Lung (tissue), 12 donors: Measurements from ENCODE around the gene TMIGD2. TPM values are rescaled to one million over a fixed set of nuclear protein-coding genes. Genes with fewer than 3 reads are reported as not detected.

Experiments
- ATAC-seq: fragments of 200-7000 bp; cut with Tn5 transposase; one replicate; pipeline ENCODE4 v1.9.1; 2020; ENCODE audit warnings: moderate number of reproducible peaks; ENCODE audit not compliant: insufficient read depth, low FRiP score
- DNase-seq, 3 donors: peaks; one replicate each; pipeline ENCODE4 v3.0.0-alpha.2; 2013 to 2017
- H3K27ac ChIP-seq, 2 donors: one replicate each; pipeline ENCODE4 v1.5.1; 2013; ENCODE audit warnings: mild to moderate bottlenecking in 2 of 2, moderate library complexity in 2 of 2, control low read depth in 1 of 2, inconsistent platforms in 1 of 2, low read depth in 1 of 2, low read length in 1 of 2
- H3K27me3 ChIP-seq, 3 donors: one replicate each; pipeline ENCODE4 v1.5.1; 2013; ENCODE audit warnings: low read length in 2 of 3; ENCODE audit not compliant: control insufficient read depth in 3 of 3, insufficient read depth in 3 of 3
- H3K36me3 ChIP-seq, 4 donors: one replicate each; pipeline ENCODE4 v1.5.1; 2013; ENCODE audit warnings: low read length in 4 of 4, mild to moderate bottlenecking in 1 of 4, moderate library complexity in 1 of 4; ENCODE audit not compliant: control insufficient read depth in 4 of 4, insufficient read depth in 4 of 4
- H3K4me1 ChIP-seq, 5 donors: one replicate each; pipeline ENCODE4 v1.5.1; 2013; ENCODE audit warnings: low read length in 5 of 5, mild to moderate bottlenecking in 2 of 5, moderate library complexity in 1 of 5; ENCODE audit not compliant: control insufficient read depth in 5 of 5, insufficient read depth in 5 of 5
- H3K4me3 ChIP-seq: one replicate; pipeline ENCODE4 v1.5.1; 2013; ENCODE audit warnings: mild to moderate bottlenecking, control low read depth, moderate library complexity
- H3K9ac ChIP-seq, 2 donors: one replicate each; pipeline ENCODE4 v1.5.1; 2013; ENCODE audit warnings: low read length in 2 of 2, control low read depth in 1 of 2; ENCODE audit not compliant: insufficient read depth in 1 of 2
- H3K9me3 ChIP-seq, 4 donors: one replicate each; pipeline ENCODE4 v1.5.1; 2013; ENCODE audit warnings: low read length in 3 of 4, mild to moderate bottlenecking in 1 of 4, moderate library complexity in 1 of 4; ENCODE audit not compliant: control insufficient read depth in 4 of 4, insufficient read depth in 3 of 4
- CTCF ChIP-seq: IDR thresholded peaks from 2 replicates; pipeline ENCODE4 v1.5.1; 2012; ENCODE audit warnings: mild to moderate bottlenecking; ENCODE audit errors: control extremely low read depth, extremely low read depth
- WGBS, 2 donors: extraction: QIAGEN DNeasy Blood & Tissue Kit; methylation state at CpG; one replicate each; pipeline ENCODE4 v1.1.7; 2013; 5-methylcytosine and 5-hydroxymethylcytosine counted together
- polyA plus RNA-seq, 2 donors: library from polyadenylated mRNA; stranded (reverse); fragments of 200-250 nt; gene quantifications; one replicate each; pipeline ENCODE4 v1.2.1, GENCODE V29; 2013
- total RNA-seq, 2 donors: library from RNA; depleted of rRNA in 1 of 2; stranded (reverse); fragments of >200 nt in 1 of 2; gene quantifications; one replicate each; pipeline ENCODE4 v1.2.1, GENCODE V29; 2014 to 2021
- donor health status: control.
- donor health status: control.
- donor health status: Bipolar disorder and iron deficiency.
- donor health status: healthy.
- donor health status: DM: yes; HTN: yes; CAD: no.

TMIGD2 gene
- total and polyA plus RNA-seq, 4 donors = 0.34 to 1.7 (median 1.1) TPM

- H3K27me3 ChIP-seq = no peaks in the 10 kb centered on the region
- peak within 1 kb of the TSS; percentile 41 to 96 for H3K9ac ChIP-seq
- H3K36me3 ChIP-seq = no peaks in the 10 kb centered on the region
- no peak for TF ChIP-seq CTCF
- 37 to 48% methylated on average over 26 to 27 of the region's 27 CpGs for WGBS, 2 donors
- H3K4me3 ChIP-seq = peak within 1 kb of the TSS; percentile 39
- H3K27ac ChIP-seq = peak within 1 kb of the TSS in 1 of 2 donors; percentile 76
- H3K9me3 ChIP-seq = no peaks in the 10 kb centered on the region
- H3K4me1 ChIP-seq = peaks cover 0 to 12% (median 3%) of the 10 kb centered on the region in 5 donors
- peak; percentile 44 to 63 (median 58) for DNase-seq
- ATAC-seq = no peak
Measured at GRCh38 chr19:4338441-4339355, 36.5 kb upstream of the TMIGD2 start, which contains the start of gene STAP2. Gene STAP2 (minus strand): TSS chr19:4338827. CDS start chr19:4338753, 74 bp downstream.

- H3K4me1 ChIP-seq = peaks cover 0 to 12% (median 3%) of the 10 kb centered on the region in 5 donors
- no peaks in the 10 kb centered on the region for H3K27me3 ChIP-seq
- peak overlapping the region; percentile 2 for H3K4me3 ChIP-seq
- H3K36me3 ChIP-seq = no peaks in the 10 kb centered on the region
- H3K9me3 ChIP-seq = no peaks in the 10 kb centered on the region
- TF ChIP-seq CTCF = no peak
- DNase-seq (peak in 2 of 3 donors; percentile 48 to 50), ATAC-seq (no peak)
- WGBS, 2 donors = 9 to 13% methylated on average over 14 of the region's 14 CpGs
- H3K9ac ChIP-seq = peak overlapping the region; percentile 41 to 96
- peak overlapping the region in 1 of 2 donors; percentile 76 for H3K27ac ChIP-seq
Measured at GRCh38 chr19:4337906-4338440, 35.8 kb upstream of the TMIGD2 start.

GRCh38 chr19:4334929-4335570 is 32.9 kb upstream of the TMIGD2 start:
- WGBS, 2 donors = 96 to 100% methylated on average over 7 of the region's 7 CpGs
- Histone ChIP-seq H3K36me3 (no peaks in the 10 kb centered on the region), H3K27ac (no peak overlapping the region), H3K4me3 (no peak overlapping the region), H3K9me3 (no peaks in the 10 kb centered on the region), H3K4me1 (peaks cover 0 to 7% (median 3%) of the 10 kb centered on the region in 5 donors), H3K9ac (no peak overlapping the region), H3K27me3 (no peaks in the 10 kb centered on the region)
- ATAC-seq = no peak
- no peak for TF ChIP-seq CTCF
- DNase-seq = no peak
